HG02870 (cell line): ENCODE results near the gene LRRC34.

ENCODE experiments used
- ATAC-seq: cut with Tn5 transposase; IDR thresholded peaks from one replicate; pipeline ENCODE4 v1.9.1; 2021; ENCODE audit warnings: mild to moderate bottlenecking, moderate library complexity; ENCODE audit not compliant: unreplicated experiment

LRRC34 gene

GRCh38 chr3:169815590-169816150, 3.0 kb upstream of the LRRC34 start:
- no peak for ATAC-seq

DNA sequence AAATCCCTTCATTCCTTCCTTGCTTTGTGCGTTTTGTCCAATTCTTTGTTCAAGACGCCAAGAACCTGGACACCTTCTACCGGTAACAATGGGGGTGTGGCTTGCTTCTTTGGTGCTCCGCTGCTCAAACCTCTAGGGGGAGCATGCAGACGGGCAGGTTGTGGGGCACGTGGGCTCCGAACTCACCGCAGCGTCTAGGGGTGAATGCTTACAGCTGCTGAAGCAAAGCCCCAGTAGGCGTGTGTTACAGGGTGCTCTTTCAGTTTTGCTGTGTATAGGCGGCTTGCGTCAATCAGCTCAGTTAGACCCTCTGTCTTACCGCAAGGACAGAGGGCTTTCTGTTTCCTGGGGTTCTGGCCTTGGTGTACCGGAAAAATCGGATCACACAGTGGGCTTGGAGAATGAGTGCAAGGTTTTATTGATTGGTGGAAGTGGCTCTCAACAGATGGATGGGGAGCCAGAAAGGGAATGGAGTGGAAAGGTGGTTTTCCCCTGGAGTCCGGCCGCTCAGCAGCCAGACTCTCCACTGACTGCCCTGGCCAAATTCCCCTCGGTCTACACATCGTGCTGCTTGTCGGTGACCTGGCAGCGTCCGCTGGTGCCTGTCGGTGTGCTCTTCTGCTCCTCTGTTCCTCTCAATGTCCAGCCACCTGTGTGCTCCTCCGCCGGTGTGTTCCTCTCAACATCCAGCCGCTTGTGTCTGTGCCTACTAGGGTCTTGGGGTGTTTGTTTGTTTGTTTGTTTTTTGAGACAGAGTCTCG, 1.2 kb upstream of the LRRC34 start:
- ATAC-seq, result peak; percentile 87

- no peak for ATAC-seq
Observed at GRCh38 chr3:169813278-169813677, 574 bp upstream of the LRRC34 start.

DNA sequence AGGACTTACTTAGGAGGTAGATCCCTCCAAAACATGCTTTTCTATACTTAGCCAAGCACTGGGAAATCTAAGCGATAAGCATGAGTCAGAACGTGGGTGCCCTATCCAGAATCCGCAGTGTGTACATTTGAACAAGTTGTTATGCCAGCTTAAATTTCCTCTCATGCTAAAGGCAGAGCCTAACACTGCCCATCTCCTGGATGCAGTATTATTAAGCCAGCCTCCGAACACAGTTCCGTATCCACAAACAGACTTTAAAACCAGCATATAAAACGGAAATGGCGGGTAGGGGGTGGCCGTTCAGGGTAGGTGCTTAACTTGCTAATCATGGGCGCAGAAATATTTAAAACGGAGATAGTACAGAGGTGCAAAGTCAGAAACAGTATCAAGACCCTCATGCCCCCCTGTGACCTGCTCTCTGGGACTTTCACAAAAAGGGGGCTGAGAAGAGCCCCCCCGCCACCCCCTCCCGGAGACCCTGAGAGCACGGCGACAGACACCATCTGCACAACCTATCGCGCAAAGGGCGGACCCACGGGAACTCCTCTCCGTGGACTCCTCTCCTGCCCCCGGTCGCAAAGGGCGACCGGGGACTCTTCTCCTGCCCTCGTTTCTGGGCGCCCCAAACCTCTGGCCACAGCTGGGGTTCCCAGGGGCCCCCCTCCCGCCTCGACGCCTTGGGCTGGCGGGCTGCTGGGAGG, 923 bp downstream of the LRRC34 start:
- ATAC-seq, result peak; percentile 1

GRCh38 chr3:169809230-169809795, 3.4 kb downstream of the LRRC34 start:
- no peak for ATAC-seq

DNA sequence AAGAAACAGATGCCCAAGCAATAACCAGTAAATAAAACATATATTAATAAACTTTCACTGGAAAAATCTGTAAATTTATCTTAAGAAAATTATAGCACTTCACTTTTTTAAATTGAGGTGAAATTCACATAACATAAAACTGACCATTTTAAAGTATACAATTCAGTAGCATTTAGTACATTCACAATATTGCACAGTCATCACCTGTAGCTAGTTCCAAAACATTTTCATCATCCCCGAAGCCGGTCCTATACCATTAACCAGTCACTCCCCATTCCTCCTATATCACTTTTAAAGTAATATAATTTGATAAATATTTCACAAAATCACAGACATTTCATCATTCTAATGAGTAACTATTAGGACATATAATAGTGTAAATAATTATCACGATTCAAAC, 8.0 kb downstream of the LRRC34 start:
- no peak for ATAC-seq

DNA sequence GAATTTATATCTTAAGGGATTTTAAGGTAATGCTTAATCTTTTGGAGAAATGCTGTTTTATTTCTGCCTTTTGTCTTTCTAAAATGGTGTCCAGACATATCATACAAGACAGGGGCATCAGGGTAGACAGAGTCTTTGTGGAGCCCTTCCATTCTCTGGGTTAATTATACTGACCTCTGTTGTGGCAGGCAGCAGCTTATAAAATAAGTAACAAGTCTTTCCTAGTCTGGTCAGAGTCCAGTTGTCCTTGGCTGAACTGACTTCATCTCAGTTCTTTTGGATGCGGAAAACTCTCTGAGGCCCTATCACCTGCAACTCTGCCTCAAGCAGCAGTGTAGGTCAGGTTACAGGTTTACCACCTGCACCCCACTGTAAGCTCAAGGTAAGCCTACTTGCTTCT, 20.3 kb downstream of the LRRC34 start:
- no peak for ATAC-seq

DNA sequence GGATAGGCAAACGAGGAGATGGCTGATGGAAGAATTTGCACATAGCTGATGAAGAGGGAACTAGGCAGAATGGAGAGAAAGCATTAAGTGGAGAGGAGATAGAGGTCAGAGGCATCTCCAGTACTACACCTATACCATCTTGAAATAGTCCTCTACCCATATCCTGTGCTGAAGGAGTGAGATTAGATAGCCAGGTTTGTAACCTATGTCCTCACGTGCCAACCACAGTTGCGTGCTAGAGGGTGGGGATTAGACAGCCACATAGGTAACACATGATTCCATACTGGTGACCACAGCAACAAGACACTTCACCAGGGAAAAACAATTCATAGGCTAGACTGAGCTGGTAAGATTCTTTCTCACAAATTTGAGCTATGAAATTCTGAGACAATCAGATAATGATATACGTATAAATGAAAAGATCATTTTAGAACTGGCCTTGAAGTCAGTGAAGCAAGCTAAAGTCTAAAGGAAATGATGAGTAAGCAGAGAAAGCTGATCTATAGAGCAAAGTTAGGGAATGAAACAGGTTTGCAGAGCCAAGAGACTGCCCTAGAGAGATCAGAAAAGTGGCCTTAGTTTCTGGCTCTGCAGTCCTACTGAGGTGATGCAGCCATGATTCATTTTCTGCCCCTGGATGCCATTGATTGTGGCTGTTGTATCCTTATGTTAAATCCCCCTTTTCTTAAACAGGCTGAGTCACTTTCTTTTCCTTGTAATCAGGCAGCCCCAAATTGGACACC, 21.8 kb downstream of the LRRC34 start:
- no peak for ATAC-seq

- no peak for ATAC-seq
Observed at GRCh38 chr3:169790219-169790618, 22.5 kb downstream of the LRRC34 start.

DNA sequence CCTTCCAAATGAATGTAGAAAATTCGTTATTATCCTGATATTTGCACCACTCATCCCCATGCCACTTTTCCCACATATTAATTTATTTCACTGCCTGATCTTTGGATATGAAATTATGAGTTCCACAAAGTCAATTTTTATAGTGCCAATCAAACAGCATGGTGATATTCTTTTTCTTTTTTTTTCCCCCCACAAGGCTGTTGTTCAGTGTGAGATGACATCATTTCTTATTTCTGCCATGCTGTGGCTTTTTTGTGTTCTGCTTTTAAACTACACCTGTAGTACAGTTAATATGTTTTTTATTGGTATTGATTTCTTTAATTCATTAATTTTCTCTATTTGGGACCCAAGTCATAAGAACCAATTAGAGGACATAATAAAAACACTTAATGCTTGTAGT, 24.9 kb downstream of the LRRC34 start:
- ATAC-seq, result no peak

DNA sequence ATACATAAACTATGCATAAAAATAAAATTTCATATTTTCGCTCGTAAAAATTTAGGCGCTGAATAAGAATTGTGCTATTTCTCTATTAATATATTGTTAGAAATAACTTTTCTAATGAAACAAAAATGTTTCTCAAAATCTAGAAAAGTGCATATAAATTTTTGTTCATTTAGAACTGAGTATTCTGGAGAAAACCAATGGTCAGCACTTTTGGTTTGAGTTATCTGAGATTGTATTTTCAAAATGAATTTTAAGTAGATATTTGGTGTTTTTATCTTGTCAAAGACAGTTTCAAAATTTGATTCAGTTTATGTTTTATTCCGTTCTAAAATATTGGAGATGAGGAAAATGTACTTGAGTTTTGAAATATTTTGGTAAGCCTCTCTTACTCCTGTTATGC, 25.6 kb downstream of the LRRC34 start:
- no peak for ATAC-seq

DNA sequence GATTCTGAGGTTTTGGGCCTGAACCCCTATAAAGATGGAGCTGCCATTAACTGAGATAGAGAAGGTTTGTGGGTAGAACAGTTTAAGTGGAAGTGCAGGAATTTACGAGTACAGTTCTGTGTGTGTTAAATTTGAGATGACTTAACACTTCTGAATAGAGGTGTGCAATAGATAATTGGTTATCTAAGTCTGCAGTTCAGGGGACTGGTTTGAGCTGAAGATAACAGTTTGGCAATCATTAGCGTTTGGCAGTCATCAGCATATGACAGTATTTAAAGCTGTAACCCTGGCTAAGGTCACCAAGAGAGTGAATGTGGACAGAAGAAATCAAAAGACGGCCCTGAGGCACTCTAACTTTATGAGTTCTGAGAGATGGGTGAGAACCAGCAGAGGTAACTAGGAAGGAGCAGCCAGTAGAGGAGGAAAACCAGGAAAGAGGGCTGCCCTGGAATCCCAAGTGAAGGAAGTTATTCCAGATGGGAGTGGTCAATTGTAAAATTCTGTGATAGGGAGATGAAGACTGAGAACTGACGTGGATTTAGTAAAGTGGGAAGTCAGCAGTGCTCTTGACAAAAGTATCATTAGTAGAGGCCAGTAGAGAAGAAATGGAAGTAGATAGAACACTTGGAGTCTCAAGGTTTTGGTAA, 31.4 kb downstream of the LRRC34 start:
- no peak for ATAC-seq

- ATAC-seq, result no peak
Observed at GRCh38 chr3:169780742-169781141, 32.0 kb downstream of the LRRC34 start.

- no peak for ATAC-seq
Observed at GRCh38 chr3:169777822-169778221, 34.9 kb downstream of the LRRC34 start.

- ATAC-seq, result no peak
Observed at GRCh38 chr3:169774186-169774585, 38.5 kb downstream of the LRRC34 start.

GRCh38 chr3:169772897-169773816, 39.5 kb downstream of the LRRC34 start, which contains the start of gene MYNN:
TSS of gene MYNN (plus strand) at chr3:169773396. CDS start at chr3:169774296, 900 bp downstream.
- peak; percentile 79 for ATAC-seq

DNA sequence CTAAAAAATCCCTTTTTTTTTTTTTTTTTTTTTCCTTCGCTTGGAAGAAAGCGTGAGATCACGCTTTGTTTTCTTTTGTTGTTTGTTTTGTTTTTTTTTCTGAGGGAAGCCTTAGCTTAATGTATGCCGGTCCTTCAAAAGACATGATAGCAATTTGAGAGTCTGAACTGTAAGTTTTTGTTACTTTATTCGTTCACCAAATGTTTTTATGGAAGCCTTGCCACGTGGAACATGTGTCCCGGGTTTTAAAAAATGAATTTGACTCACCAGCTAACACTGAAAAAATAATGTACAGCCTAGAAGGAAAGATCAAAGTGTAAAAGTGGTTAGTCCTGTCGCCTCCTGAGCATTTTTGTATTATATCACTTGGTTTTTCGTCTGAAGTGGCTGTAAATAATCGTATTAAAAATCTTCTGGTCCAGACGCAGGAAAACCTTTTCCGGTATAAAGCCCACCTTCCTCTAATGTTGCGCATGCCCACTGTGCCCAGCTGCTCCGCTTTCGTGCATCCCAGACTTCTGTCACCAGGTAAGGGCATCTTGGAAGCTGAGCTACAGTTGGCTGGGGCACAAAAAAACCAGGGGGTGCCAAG, 40.3 kb downstream of the LRRC34 start:
- ATAC-seq, result peak; percentile 14

DNA sequence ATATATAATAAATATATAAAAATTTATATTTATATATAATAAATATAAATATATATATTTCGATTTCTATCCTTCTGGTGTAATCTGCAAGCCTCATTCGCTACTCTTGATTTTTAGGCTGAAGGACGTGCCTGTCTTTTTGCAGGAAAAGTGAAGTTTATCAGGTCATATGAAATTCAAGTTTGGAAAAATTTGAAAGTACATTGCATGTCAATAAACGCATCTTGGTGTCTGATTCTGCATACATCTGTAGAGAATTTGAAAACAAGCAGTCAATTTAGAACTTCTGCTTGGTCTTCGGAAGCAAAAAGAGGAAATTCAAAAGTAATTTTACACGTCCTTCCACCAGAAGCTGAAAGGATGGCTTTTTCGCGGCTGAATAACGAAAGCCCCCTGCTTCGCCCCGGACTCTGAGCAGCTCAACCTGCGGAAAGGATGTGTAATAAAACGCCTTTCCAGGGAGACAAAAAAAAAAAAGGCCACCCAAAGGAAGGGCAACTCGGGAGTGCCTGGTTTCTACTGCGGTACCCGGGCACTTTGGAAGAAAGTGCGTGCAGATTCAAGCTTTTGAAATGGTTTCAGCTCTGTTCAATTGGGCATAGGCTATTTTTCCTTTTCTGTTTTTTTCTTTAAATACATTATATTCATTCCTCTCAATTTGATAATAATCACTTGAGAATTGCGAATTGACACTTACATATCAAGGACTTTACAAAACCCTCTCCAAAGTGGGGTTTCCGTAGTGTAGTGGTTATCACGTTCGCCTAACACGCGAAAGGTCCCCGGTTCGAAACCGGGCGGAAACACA, 41.0 kb downstream of the LRRC34 start:
- ATAC-seq, result no peak
